Spleen (tissue), 11 donors: ENCODE measurements around the gene SLC35F3. TPM values are rescaled to one million over a fixed set of nuclear protein-coding genes. Genes with fewer than 3 reads are reported as not detected.
A peak's percentile ranks its signal among the peaks of the same experiment; 100 is the strongest.

Source experiments
- DNase-seq: peaks from one replicate; pipeline ENCODE4 v3.0.0-alpha.2; 2020
- H3K27ac ChIP-seq, 8 donors: fragments of 200-600 bp; sonication (generic) in 7 of 8; 1 replicate in 4 of 8; 2 replicates in 4 of 8; pipeline versions ENCODE4 v1.5.0 to v1.8.0; 2016 to 2021; ENCODE audit warnings: inconsistent platforms in 4 of 8, mild to moderate bottlenecking in 4 of 8, moderate library complexity in 1 of 8
- H3K27me3 ChIP-seq, 7 donors: fragments of 200-600 bp; sonication (generic) in 6 of 7; replicated peaks in 1 of 7; 1 replicate in 4 of 7; 2 replicates in 3 of 7; pipeline versions ENCODE4 v1.5.0 to v1.8.0; 2016 to 2021; ENCODE audit warnings: inconsistent platforms in 3 of 7, mild to moderate bottlenecking in 1 of 7
- H3K36me3 ChIP-seq, 6 donors: fragments of 200-600 bp; sonication (generic) in 5 of 6; 1 replicate in 4 of 6; 2 replicates in 2 of 6; pipeline versions ENCODE4 v1.5.0 to v1.8.0; 2016 to 2021; ENCODE audit warnings: inconsistent platforms in 2 of 6
- H3K4me1 ChIP-seq, 6 donors: fragments of 200-600 bp; sonication (generic) in 5 of 6; 1 replicate in 3 of 6; 2 replicates in 3 of 6; pipeline versions ENCODE4 v1.5.0 to v1.8.0; 2016 to 2021; ENCODE audit warnings: inconsistent platforms in 3 of 6
- H3K4me3 ChIP-seq, 8 donors: fragments of 200-600 bp; sonication (generic) in 7 of 8; 1 replicate in 4 of 8; 2 replicates in 4 of 8; pipeline versions ENCODE4 v1.5.0 to v1.8.0; 2016 to 2021; ENCODE audit warnings: inconsistent platforms in 4 of 8, mild to moderate bottlenecking in 4 of 8, moderate library complexity in 2 of 8
- H3K9me3 ChIP-seq, 8 donors: fragments of 200-600 bp; sonication (generic) in 7 of 8; 1 replicate in 4 of 8; 2 replicates in 4 of 8; pipeline versions ENCODE4 v1.5.0 to v1.8.0; 2016 to 2021; ENCODE audit warnings: inconsistent platforms in 4 of 8
- POLR2A ChIP-seq, 3 donors: fragments of 450-650 bp; IDR thresholded peaks; one replicate each; pipeline ENCODE4 v1.5.1; 2017; ENCODE audit warnings: antibody characterized with exemption in 3 of 3, mild to moderate bottlenecking in 1 of 3
- POLR2AphosphoS5 ChIP-seq, 3 donors: sonication (generic); formaldehyde crosslinking; IDR thresholded peaks; one replicate each; pipeline ENCODE4 v1.5.1; 2017; ENCODE audit warnings: antibody characterized with exemption in 3 of 3
- WGBS, 5 donors: extraction: QIAGEN DNeasy Blood & Tissue Kit in 3 of 5; methylation state at CpG; one replicate each; pipeline versions ENCODE4 v1.1.5 to v1.1.7; 2013 to 2018; 5-methylcytosine and 5-hydroxymethylcytosine counted together
- intact Hi-C: fragments of 100-400 bp; cut with DNase I; formaldehyde crosslinking; loops from one replicate; pipeline ENCODE4 v1.15.0; 2023; ENCODE audit warnings: low total_unique reads
- polyA plus RNA-seq, 3 donors: library from polyadenylated mRNA; stranded (reverse); fragments of 200-250 nt; gene quantifications; one replicate each; pipeline ENCODE4 v1.2.1, GENCODE V29; 2013
- total RNA-seq, 7 donors: library from RNA; depleted of rRNA in 3 of 7; stranded (reverse); fragments of >200 nt in 3 of 7; fragmentation: NEBNext Ultra II Directional in 4 of 7; extraction: Animal tissue kit (Norgen Biotek cat#: 25700) in 4 of 7; gene quantifications; one replicate each; pipeline versions ENCODE4 v1.1.0 to v1.2.1, GENCODE V29; 2016 to 2021
- TF ChIP-seq, protein P1 (sequence below), 11 experiments: fragments of 200-600 bp in 7 of 11; fragments of 450-650 bp in 4 of 11; sonication (generic) in 4 of 11; IDR thresholded peaks in 8 of 11; conservative IDR thresholded peaks in 3 of 11; 1 replicate in 7 of 11; 2 replicates in 4 of 11; pipeline versions ENCODE4 v1.4.0 to v1.8.0; 2016 to 2021; ENCODE audit warnings: antibody characterized with exemption in 11 of 11, inconsistent platforms in 4 of 11, mild to moderate bottlenecking in 1 of 11
- donor health status: healthy with polysubstance abuse.
- donor health status: DM: no; HTN: no; CAD: no; lungs with moderate emphysema.
- donor health status: DM: no; HTN: no; CAD: no.
- donor health status: Bipolar disorder and iron deficiency.
- donor health status: healthy.
- donor health status: DM: no; HTN: no; CAD: no.
- donor health status: DM: yes; HTN: yes; CAD: no.

Gene SLC35F3
- total and polyA plus RNA-seq, 10 donors, result 0.03 to 0.44 (median 0.11) TPM; not detected in 5

- Histone ChIP-seq H3K9me3 (no peaks in the 10 kb centered on the region), H3K4me1 (peaks cover 6 to 25% (median 16%) of the 10 kb centered on the region in 6 donors), H3K36me3 (no peaks in the 10 kb centered on the region), H3K27me3 (no peaks in the 10 kb centered on the region), H3K27ac (no peak overlapping the region), H3K4me3 (no peak overlapping the region)
- no peak for DNase-seq
- TF ChIP-seq, protein P1, sequence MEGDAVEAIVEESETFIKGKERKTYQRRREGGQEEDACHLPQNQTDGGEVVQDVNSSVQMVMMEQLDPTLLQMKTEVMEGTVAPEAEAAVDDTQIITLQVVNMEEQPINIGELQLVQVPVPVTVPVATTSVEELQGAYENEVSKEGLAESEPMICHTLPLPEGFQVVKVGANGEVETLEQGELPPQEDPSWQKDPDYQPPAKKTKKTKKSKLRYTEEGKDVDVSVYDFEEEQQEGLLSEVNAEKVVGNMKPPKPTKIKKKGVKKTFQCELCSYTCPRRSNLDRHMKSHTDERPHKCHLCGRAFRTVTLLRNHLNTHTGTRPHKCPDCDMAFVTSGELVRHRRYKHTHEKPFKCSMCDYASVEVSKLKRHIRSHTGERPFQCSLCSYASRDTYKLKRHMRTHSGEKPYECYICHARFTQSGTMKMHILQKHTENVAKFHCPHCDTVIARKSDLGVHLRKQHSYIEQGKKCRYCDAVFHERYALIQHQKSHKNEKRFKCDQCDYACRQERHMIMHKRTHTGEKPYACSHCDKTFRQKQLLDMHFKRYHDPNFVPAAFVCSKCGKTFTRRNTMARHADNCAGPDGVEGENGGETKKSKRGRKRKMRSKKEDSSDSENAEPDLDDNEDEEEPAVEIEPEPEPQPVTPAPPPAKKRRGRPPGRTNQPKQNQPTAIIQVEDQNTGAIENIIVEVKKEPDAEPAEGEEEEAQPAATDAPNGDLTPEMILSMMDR (IDR thresholded peaks at IDR 0.05 in 8 of 11, conservative IDR thresholded peaks at IDR 0.05 in 3 of 11), result no peak
- no peak for TF ChIP-seq POLR2A (IDR thresholded peaks at IDR 0.05)
- TF ChIP-seq POLR2AphosphoS5 (IDR thresholded peaks at IDR 0.05), result no peak
- WGBS, 5 donors, result 71 to 84% (median 76%) methylated on average over 1 of the region's 1 CpG
- intact Hi-C loops, result no loop called here
Observed at GRCh38 chr1:234369784-234370183, 465.3 kb downstream of the SLC35F3 start.

DNA sequence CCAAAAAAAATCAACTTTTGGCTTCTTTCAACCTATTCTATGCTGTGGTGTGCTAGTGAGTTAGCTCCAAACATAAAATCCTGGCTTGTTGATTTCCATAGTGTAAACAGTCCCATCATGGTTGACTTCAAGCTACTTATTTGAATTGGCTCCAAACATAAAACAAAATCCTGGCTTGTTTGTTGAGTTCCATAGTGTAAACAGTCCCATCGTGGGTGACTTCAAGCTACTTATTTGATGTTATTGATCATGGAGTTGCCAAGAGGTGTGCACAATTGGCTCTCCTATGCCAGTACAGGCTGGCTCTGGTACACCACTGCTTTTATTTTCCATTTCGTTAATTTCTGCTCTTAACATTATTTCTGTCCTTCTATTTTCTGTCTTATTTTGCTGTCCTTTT, 466.9 kb downstream of the SLC35F3 start:
- TF ChIP-seq, protein P1 (IDR thresholded peaks at IDR 0.05 in 8 of 11, conservative IDR thresholded peaks at IDR 0.05 in 3 of 11), result no peak
- TF ChIP-seq POLR2AphosphoS5 (IDR thresholded peaks at IDR 0.05) (no peak), POLR2A (IDR thresholded peaks at IDR 0.05) (no peak)
- Histone ChIP-seq H3K9me3 (no peaks in the 10 kb centered on the region), H3K4me3 (no peak overlapping the region), H3K4me1 (peaks cover 20 to 41% (median 31%) of the 10 kb centered on the region in 6 donors), H3K27ac (no peak overlapping the region), H3K27me3 (no peaks in the 10 kb centered on the region), H3K36me3 (peaks cover 0 to 15% (median 6%) of the 10 kb centered on the region in 6 donors)
- no peak for DNase-seq
- WGBS, 5 donors, result 79 to 89% (median 86%) methylated on average over 2 of the region's 2 CpGs
- intact Hi-C loops, result no loop called here

GRCh38 chr1:234372011-234372757, 467.7 kb downstream of the SLC35F3 start:
- no peak for TF ChIP-seq POLR2AphosphoS5 (IDR thresholded peaks at IDR 0.05)
- TF ChIP-seq, protein P1 (IDR thresholded peaks at IDR 0.05 in 8 of 11, conservative IDR thresholded peaks at IDR 0.05 in 3 of 11), result no peak
- TF ChIP-seq POLR2A (IDR thresholded peaks at IDR 0.05), result no peak
- no peak for DNase-seq
- Histone ChIP-seq H3K27me3 (no peaks in the 10 kb centered on the region), H3K4me3 (peak overlapping the region in 7 of 8 donors; percentile 57 to 87 (median 67)), H3K4me1 (peaks cover 21 to 49% (median 33%) of the 10 kb centered on the region in 6 donors), H3K36me3 (peaks cover 0 to 22% (median 12%) of the 10 kb centered on the region in 6 donors), H3K27ac (peak overlapping the region in 3 of 8 donors; percentile 93 to 99 (median 94)), H3K9me3 (no peaks in the 10 kb centered on the region)
- 47 to 62% (median 53%) methylated on average over 9 of the region's 9 CpGs for WGBS, 5 donors
- intact Hi-C loops, result no loop called here
